Suprapubic skin (tissue), 4 donors: Measurements from ENCODE around the gene C1QTNF7. TPM values are rescaled to one million over a fixed set of nuclear protein-coding genes. Genes with fewer than 3 reads are reported as not detected.

ENCODE experiments used
- DNase-seq, 2 donors: peaks; one replicate each; pipeline ENCODE4 v3.0.0-alpha.2; 2019; ENCODE audit warnings: low spot score in 2 of 2
- H3K27ac ChIP-seq: fragments of 200-600 bp; sonication (generic); one replicate; pipeline ENCODE4 v1.5.1; 2019
- H3K27me3 ChIP-seq: fragments of 200-600 bp; sonication (generic); one replicate; pipeline ENCODE4 v1.5.1; 2019
- H3K36me3 ChIP-seq: fragments of 200-600 bp; sonication (generic); one replicate; pipeline ENCODE4 v1.5.1; 2019
- H3K4me1 ChIP-seq: fragments of 200-600 bp; sonication (generic); one replicate; pipeline ENCODE4 v1.5.1; 2019
- H3K4me3 ChIP-seq: fragments of 200-600 bp; sonication (generic); one replicate; pipeline ENCODE4 v1.5.1; 2019; ENCODE audit warnings: mild to moderate bottlenecking
- H3K9me3 ChIP-seq: fragments of 200-600 bp; sonication (generic); one replicate; pipeline ENCODE4 v1.5.1; 2019
- CTCF ChIP-seq, 2 donors: fragments of 200-600 bp in 1 of 2; fragments of 450-650 bp in 1 of 2; sonication (generic) in 1 of 2; IDR thresholded peaks; one replicate each; pipeline ENCODE4 v1.5.1; 2016 to 2019; ENCODE audit warnings: antibody characterized with exemption in 2 of 2, mild to moderate bottlenecking in 1 of 2, moderate library complexity in 1 of 2
- EP300 ChIP-seq: sonication (generic); formaldehyde crosslinking; IDR thresholded peaks from one replicate; pipeline ENCODE4 v1.6.1; 2017; ENCODE audit warnings: antibody characterized with exemption
- POLR2A ChIP-seq, 2 donors: fragments of 450-650 bp; IDR thresholded peaks; one replicate each; pipeline ENCODE4 v1.6.1; 2017; ENCODE audit warnings: antibody characterized with exemption in 2 of 2, mild to moderate bottlenecking in 2 of 2, moderate library complexity in 2 of 2
- POLR2AphosphoS5 ChIP-seq, 3 donors: sonication (generic); formaldehyde crosslinking; IDR thresholded peaks; one replicate each; pipeline ENCODE4 v1.6.1; 2017; ENCODE audit warnings: antibody characterized with exemption in 3 of 3
- whole genome bisulfite sequencing: methylation state at CpG from one replicate; pipeline ENCODE4 v1.1.5; 2018; 5-methylcytosine and 5-hydroxymethylcytosine counted together
- total RNA-seq, 4 donors: library from RNA; depleted of rRNA; stranded (reverse); fragments of >200 nt; gene quantifications; one replicate each; pipeline ENCODE4 v1.1.0, GENCODE V29; 2016

Gene C1QTNF7
- total RNA-seq, 4 donors from 2014 or later: 0.80 to 6.5 (median 3.3) TPM

- H3K27me3 ChIP-seq: no peaks in the 10 kb centered on the region
- H3K36me3 ChIP-seq: no peaks in the 10 kb centered on the region
- H3K27ac ChIP-seq: no peak overlapping the region
- no peak for DNase-seq
- 67% methylated on average over 5 of the region's 5 CpGs for WGBS
- H3K4me3 ChIP-seq: no peak overlapping the region
- peaks cover 4% of the 10 kb centered on the region for H3K4me1 ChIP-seq
- H3K9me3 ChIP-seq: no peaks in the 10 kb centered on the region
- TF ChIP-seq POLR2AphosphoS5 (IDR thresholded peaks at IDR 0.05) (no peak), POLR2A (IDR thresholded peaks at IDR 0.05) (no peak)
These were observed 45.1 kb upstream of the C1QTNF7 start for GRCh38 chr4:15382669-15383273.

GRCh38 chr4:15385515-15385914 is 42.3 kb upstream of the C1QTNF7 start:
- TF ChIP-seq CTCF (IDR thresholded peaks at IDR 0.05): no peak
- no peak for TF ChIP-seq POLR2AphosphoS5 (IDR thresholded peaks at IDR 0.05)
- no peak for TF ChIP-seq EP300
- no peak for TF ChIP-seq POLR2A (IDR thresholded peaks at IDR 0.05)
- no peak for DNase-seq
- H3K27me3 ChIP-seq: no peaks in the 10 kb centered on the region
- no peaks in the 10 kb centered on the region for H3K36me3 ChIP-seq
- no peaks in the 10 kb centered on the region for H3K9me3 ChIP-seq
- H3K4me1 ChIP-seq: no peaks in the 10 kb centered on the region
- H3K4me3 ChIP-seq: no peak overlapping the region
- WGBS: 75% methylated on average over 6 of the region's 6 CpGs
- H3K27ac ChIP-seq: no peak overlapping the region

DNA sequence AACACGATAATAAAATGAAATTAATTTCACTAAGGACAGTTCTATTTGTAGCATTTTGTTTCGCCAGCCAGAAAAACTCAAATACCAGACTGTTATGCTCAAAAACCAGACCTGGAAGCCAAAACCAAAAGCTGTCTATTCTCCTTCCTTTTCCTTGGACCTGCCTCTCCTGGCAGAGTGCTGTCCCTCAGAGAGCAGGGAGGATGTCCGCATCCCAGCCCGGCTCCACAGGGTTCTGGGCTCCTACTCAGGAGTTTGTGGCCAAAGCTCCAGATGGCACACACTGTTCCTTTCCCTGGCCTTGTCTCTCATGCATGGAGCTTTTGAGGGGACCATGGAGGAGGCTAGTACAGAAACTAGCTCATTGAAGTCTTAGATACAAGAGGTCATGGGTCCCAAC is 41.9 kb upstream of the C1QTNF7 start:
- Histone ChIP-seq H3K36me3 (no peaks in the 10 kb centered on the region), H3K27me3 (no peaks in the 10 kb centered on the region), H3K27ac (no peak overlapping the region), H3K9me3 (no peaks in the 10 kb centered on the region), H3K4me3 (no peak overlapping the region), H3K4me1 (no peaks in the 10 kb centered on the region)
- peak in 1 of 2 donors; percentile 82 for DNase-seq
- TF ChIP-seq POLR2AphosphoS5 (IDR thresholded peaks at IDR 0.05) (peak in 2 of 3 donors; percentile 17 to 27), POLR2A (IDR thresholded peaks at IDR 0.05) (no peak)
- WGBS: 72% methylated on average over 4 of the region's 4 CpGs

DNA sequence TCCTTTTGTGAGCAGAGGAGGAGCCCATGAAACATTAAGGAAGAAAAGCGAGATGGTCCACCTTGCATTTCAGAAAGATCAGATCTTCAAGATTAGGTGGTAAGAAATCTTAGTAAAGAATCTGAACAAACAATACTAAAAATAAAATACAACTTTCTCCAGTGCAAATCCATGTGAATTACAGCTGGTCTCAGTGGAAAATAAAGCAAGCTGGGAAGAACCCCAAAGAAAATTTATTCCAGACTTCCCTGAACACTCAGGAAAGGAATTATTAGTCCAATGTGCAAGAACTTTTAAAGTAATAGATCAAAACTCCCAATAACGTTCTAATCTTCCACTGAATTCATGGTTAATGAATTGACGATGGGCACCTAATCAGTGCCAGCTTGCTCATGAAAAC is 37.3 kb upstream of the C1QTNF7 start:
- no peak for TF ChIP-seq CTCF (IDR thresholded peaks at IDR 0.05)
- TF ChIP-seq EP300: no peak
- no peak for TF ChIP-seq POLR2A (IDR thresholded peaks at IDR 0.05)
- no peak for TF ChIP-seq POLR2AphosphoS5 (IDR thresholded peaks at IDR 0.05)
- Histone ChIP-seq H3K4me1 (no peaks in the 10 kb centered on the region), H3K4me3 (no peak overlapping the region), H3K9me3 (no peaks in the 10 kb centered on the region), H3K27me3 (no peaks in the 10 kb centered on the region), H3K36me3 (no peaks in the 10 kb centered on the region), H3K27ac (no peak overlapping the region)
- no peak for DNase-seq
- 65% methylated on average over 3 of the region's 3 CpGs for WGBS

- H3K4me3 ChIP-seq: no peak overlapping the region
- no peak overlapping the region for H3K27ac ChIP-seq
- no peaks in the 10 kb centered on the region for H3K4me1 ChIP-seq
- no peaks in the 10 kb centered on the region for H3K9me3 ChIP-seq
- no peaks in the 10 kb centered on the region for H3K36me3 ChIP-seq
- DNase-seq: no peak
- TF ChIP-seq POLR2AphosphoS5 (IDR thresholded peaks at IDR 0.05): no peak
- TF ChIP-seq EP300: no peak
- TF ChIP-seq POLR2A (IDR thresholded peaks at IDR 0.05): no peak
- TF ChIP-seq CTCF (IDR thresholded peaks at IDR 0.05): no peak
- WGBS: 59% methylated on average over 8 of the region's 8 CpGs
- H3K27me3 ChIP-seq: no peaks in the 10 kb centered on the region
These were observed 35.6 kb upstream of the C1QTNF7 start for GRCh38 chr4:15392053-15392805.

GRCh38 chr4:15395311-15395710 is 32.5 kb upstream of the C1QTNF7 start:
- no peaks in the 10 kb centered on the region for H3K27me3 ChIP-seq

More at GRCh38 chr4:15395311-15395710, 32.5 kb upstream of the C1QTNF7 start:
- peaks cover 17% of the 10 kb centered on the region for H3K4me1 ChIP-seq
- no peak overlapping the region for H3K27ac ChIP-seq
- H3K36me3 ChIP-seq: no peaks in the 10 kb centered on the region
- TF ChIP-seq POLR2A (IDR thresholded peaks at IDR 0.05): no peak
- no peak for TF ChIP-seq CTCF (IDR thresholded peaks at IDR 0.05)
- no peak for TF ChIP-seq POLR2AphosphoS5 (IDR thresholded peaks at IDR 0.05)
- no peak for TF ChIP-seq EP300
- no peak for DNase-seq
- WGBS: 75% methylated on average over 4 of the region's 4 CpGs
- no peak overlapping the region for H3K4me3 ChIP-seq
- no peaks in the 10 kb centered on the region for H3K9me3 ChIP-seq
